ENCODE data around the gene MED28. TPM values are rescaled to one million over a fixed set of nuclear protein-coding genes. Genes with fewer than 3 reads are reported as not detected.

The MED28 gene
- polyA plus RNA-seq, 1 donor (not counting 4 experiments of a cell fraction or from before 2014, with no cell fraction given): 22.5 TPM

DNA sequence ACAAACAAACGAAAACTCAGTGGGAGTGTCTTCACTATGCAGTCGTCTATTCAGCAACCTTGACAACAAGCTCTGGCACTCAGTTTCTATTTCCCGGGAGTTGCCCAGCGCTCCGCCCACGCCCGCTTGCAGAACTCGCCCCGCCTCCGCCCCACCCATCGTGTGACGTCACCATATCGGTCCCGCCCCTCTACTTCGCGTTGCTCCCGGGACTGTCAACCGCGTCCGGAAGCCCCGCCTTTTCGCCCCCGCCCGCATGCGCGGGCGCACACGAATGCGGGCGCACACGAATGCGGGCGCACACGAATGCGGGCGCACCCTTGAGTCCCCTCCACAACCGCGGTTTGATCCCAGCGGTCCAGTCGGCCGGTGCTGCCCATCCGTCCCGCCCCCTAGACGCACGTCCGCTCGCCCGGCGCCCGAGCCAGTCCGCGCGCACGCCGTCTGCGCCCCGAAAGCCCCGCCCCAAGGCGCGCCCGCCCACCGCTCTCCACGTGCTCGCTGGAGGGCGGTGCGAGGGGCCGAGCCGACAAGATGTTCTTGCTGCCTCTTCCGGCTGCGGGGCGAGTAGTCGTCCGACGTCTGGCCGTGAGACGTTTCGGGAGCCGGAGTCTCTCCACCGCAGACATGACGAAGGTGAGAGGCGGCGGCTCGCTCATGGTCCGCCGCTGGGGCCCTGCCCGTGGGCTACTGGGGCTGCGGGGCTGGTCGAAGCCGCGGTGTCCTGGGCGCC lies 37.3 kb upstream of the MED28 start, which contains the start of gene LAP3:
Gene LAP3 (plus strand): TSS at position 267 of the 733 bp plus-strand sequence. CDS start 268 bp downstream, at position 535.
- H2AFZ ChIP-seq (ENCODE audit: control insufficient read depth, low read length): peak within 1 kb of the TSS; percentile 88
- H3K4me1 ChIP-seq (ENCODE audit: control insufficient read depth, extremely low read depth, insufficient read depth, low read length): peaks cover 8% of the 10 kb centered on the region
- H3K9ac ChIP-seq (ENCODE audit: control insufficient read depth, extremely low read depth, insufficient read depth, low read length): peak within 1 kb of the TSS; percentile 90
- TF ChIP-seq, protein P1, sequence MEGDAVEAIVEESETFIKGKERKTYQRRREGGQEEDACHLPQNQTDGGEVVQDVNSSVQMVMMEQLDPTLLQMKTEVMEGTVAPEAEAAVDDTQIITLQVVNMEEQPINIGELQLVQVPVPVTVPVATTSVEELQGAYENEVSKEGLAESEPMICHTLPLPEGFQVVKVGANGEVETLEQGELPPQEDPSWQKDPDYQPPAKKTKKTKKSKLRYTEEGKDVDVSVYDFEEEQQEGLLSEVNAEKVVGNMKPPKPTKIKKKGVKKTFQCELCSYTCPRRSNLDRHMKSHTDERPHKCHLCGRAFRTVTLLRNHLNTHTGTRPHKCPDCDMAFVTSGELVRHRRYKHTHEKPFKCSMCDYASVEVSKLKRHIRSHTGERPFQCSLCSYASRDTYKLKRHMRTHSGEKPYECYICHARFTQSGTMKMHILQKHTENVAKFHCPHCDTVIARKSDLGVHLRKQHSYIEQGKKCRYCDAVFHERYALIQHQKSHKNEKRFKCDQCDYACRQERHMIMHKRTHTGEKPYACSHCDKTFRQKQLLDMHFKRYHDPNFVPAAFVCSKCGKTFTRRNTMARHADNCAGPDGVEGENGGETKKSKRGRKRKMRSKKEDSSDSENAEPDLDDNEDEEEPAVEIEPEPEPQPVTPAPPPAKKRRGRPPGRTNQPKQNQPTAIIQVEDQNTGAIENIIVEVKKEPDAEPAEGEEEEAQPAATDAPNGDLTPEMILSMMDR (optimal IDR thresholded peaks at IDR 0.05 in 1 of 3, IDR thresholded peaks at IDR 0.05 in 1 of 3, conservative IDR thresholded peaks at IDR 0.05 in 1 of 3; ENCODE audit: extremely low read depth in 1 of 3, insufficient read depth in 2 of 3, low read length in 3 of 3): no peak
- no peak for TF ChIP-seq EZH2 (IDR thresholded peaks at IDR 0.05; ENCODE audit: low read length)
- no peaks in the 10 kb centered on the region for H4K20me1 ChIP-seq (ENCODE audit: control insufficient read depth, extremely low read depth, insufficient read depth, low read length)
- H3K9me1 ChIP-seq (ENCODE audit: control insufficient read depth, extremely low read depth, insufficient read depth, low read length): no peaks in the 10 kb centered on the region
- peak within 1 kb of the TSS; percentile 87 for H3K27ac ChIP-seq (ENCODE audit: control insufficient read depth, insufficient read depth, low read length)
- H3K4me3 ChIP-seq (ENCODE audit: control insufficient read depth in 2 of 3, extremely low read depth in 1 of 3, insufficient read depth in 2 of 3, low read depth in 1 of 3, low read length in 3 of 3): peak within 1 kb of the TSS; percentile 88 to 93 (median 89)
- dilution Hi-C loops (cut with MboI; ENCODE audit: extremely low pct_ligation_motif_present, low sequenced_read_pairs): no loop called here
- peaks cover 17% of the 10 kb centered on the region for H3K79me2 ChIP-seq (ENCODE audit: control insufficient read depth, insufficient read depth, low read length)
- peak within 1 kb of the TSS; percentile 97 for H3K4me2 ChIP-seq (ENCODE audit: control insufficient read depth, extremely low read depth, insufficient read depth, low read depth, low read length)
- no peaks in the 10 kb centered on the region for H3K27me3 ChIP-seq (ENCODE audit: control insufficient read depth, extremely low read depth, insufficient read depth, low read length)
- FAIRE-seq: peak; percentile 71
- peaks cover 4 to 5% of the 10 kb centered on the region in 2 experiments for H3K36me3 ChIP-seq (ENCODE audit: control insufficient read depth in 2 of 2, extremely low read depth in 1 of 2, insufficient read depth in 2 of 2, low read length in 2 of 2)
- H3K9me3 ChIP-seq (ENCODE audit: control insufficient read depth, low read depth, low read length): no peaks in the 10 kb centered on the region
- peak; percentile 70 for DNase-seq (ENCODE audit: low read depth, low spot score)

- FAIRE-seq (peak; percentile 26), DNase-seq (ENCODE audit: low read depth, low spot score) (no peak)
- Histone ChIP-seq H3K4me2 (ENCODE audit: control insufficient read depth, extremely low read depth, insufficient read depth, low read depth, low read length) (peak overlapping the region; percentile 97), H2AFZ (ENCODE audit: control insufficient read depth, low read length) (peak overlapping the region; percentile 78), H3K9me3 (ENCODE audit: control insufficient read depth, low read depth, low read length) (no peaks in the 10 kb centered on the region), H3K9ac (ENCODE audit: control insufficient read depth, extremely low read depth, insufficient read depth, low read length) (peak overlapping the region; percentile 90), H3K9me1 (ENCODE audit: control insufficient read depth, extremely low read depth, insufficient read depth, low read length) (no peaks in the 10 kb centered on the region), H3K27me3 (ENCODE audit: control insufficient read depth, extremely low read depth, insufficient read depth, low read length) (no peaks in the 10 kb centered on the region), H3K4me3 (ENCODE audit: control insufficient read depth in 2 of 3, extremely low read depth in 1 of 3, insufficient read depth in 2 of 3, low read depth in 1 of 3, low read length in 3 of 3) (peak overlapping the region; percentile 88 to 93 (median 89)), H3K79me2 (ENCODE audit: control insufficient read depth, insufficient read depth, low read length) (peaks cover 17% of the 10 kb centered on the region), H3K4me1 (ENCODE audit: control insufficient read depth, extremely low read depth, insufficient read depth, low read length) (peaks cover 8% of the 10 kb centered on the region), H3K36me3 (ENCODE audit: control insufficient read depth in 2 of 2, extremely low read depth in 1 of 2, insufficient read depth in 2 of 2, low read length in 2 of 2) (peaks cover 6 to 11% of the 10 kb centered on the region in 2 experiments), H3K27ac (ENCODE audit: control insufficient read depth, insufficient read depth, low read length) (peak overlapping the region; percentile 87), H4K20me1 (ENCODE audit: control insufficient read depth, extremely low read depth, insufficient read depth, low read length) (no peaks in the 10 kb centered on the region)
- dilution Hi-C loops (cut with MboI; ENCODE audit: extremely low pct_ligation_motif_present, low sequenced_read_pairs): no loop called here
- TF ChIP-seq, protein P1 (optimal IDR thresholded peaks at IDR 0.05 in 1 of 3, IDR thresholded peaks at IDR 0.05 in 1 of 3, conservative IDR thresholded peaks at IDR 0.05 in 1 of 3; ENCODE audit: extremely low read depth in 1 of 3, insufficient read depth in 2 of 3, low read length in 3 of 3): no peak
- TF ChIP-seq EZH2 (IDR thresholded peaks at IDR 0.05; ENCODE audit: low read length): no peak
Observed at GRCh38 chr4:17577665-17578481, 36.6 kb upstream of the MED28 start.

Data from keratinocyte (primary cell).